ENCODE results near the gene UGT1A1. TPM values are rescaled to one million over a fixed set of nuclear protein-coding genes. Genes with fewer than 3 reads are reported as not detected.

Gene UGT1A1
- total and polyA plus RNA-seq, 2 donors (not counting 3 experiments of a cell fraction or from before 2014, with no cell fraction given): not detected

DNA sequence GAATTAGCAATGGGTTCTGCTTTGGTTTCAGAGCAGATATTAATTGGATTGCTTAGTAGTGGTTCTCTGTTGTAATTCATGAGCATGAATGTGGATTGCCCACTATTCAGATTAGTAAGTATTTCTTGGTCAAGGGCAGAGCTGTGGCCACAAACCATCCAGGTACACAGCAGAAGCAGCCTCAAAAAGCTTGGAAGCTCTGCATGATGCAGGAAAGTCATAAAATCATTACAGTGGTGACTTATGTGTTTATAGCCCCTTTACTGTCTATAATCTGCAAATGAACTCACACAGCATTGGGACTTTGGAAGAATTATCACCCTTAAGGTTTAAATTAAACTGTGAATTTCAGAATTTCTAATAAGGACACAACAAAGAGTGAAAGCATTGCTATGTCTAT, 1.9 kb upstream of the UGT1A1 start:
- POLR2A ChIA-PET: no interaction called here
- no peaks in the 10 kb centered on the region for H3K9me1 ChIP-seq (replicated peaks; ENCODE audit: control insufficient read depth, extremely low read depth, insufficient read depth, low read length)
- no peaks in the 10 kb centered on the region for H3K36me3 ChIP-seq (ENCODE audit: control insufficient read depth in 2 of 2, extremely low read depth in 1 of 2, insufficient read depth in 2 of 2, low read length in 2 of 2)
- H2AFZ ChIP-seq (ENCODE audit: low read depth, low read length): no peak overlapping the region
- H3K9ac ChIP-seq (replicated peaks; ENCODE audit: extremely low read depth, insufficient read depth, low read length): no peak overlapping the region
- TF ChIP-seq, protein P1, sequence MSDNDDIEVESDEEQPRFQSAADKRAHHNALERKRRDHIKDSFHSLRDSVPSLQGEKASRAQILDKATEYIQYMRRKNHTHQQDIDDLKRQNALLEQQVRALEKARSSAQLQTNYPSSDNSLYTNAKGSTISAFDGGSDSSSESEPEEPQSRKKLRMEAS (IDR thresholded peaks at IDR 0.05; ENCODE audit: insufficient read depth, insufficient read length): no peak
- TF ChIP-seq JUN (IDR thresholded peaks at IDR 0.05; ENCODE audit: borderline replicate concordance, insufficient read depth, insufficient read length, low read depth) (no peak), POLR2A (IDR thresholded peaks at IDR 0.05; ENCODE audit: low read depth, low read length) (no peak), POLR2AphosphoS5 (IDR thresholded peaks at IDR 0.05; ENCODE audit: insufficient read depth, low read depth, low read length) (no peak), FOS (IDR thresholded peaks at IDR 0.05; ENCODE audit: borderline replicate concordance, insufficient read depth, low read length) (no peak), GATA2 (IDR thresholded peaks at IDR 0.05; ENCODE audit: insufficient read depth, insufficient read length, low read depth, low read length) (no peak), EZH2 (IDR thresholded peaks at IDR 0.05; ENCODE audit: borderline replicate concordance, low read depth, low read length, severe bottlenecking) (no peak), MYC (IDR thresholded peaks at IDR 0.05; ENCODE audit: low read depth, low read length) (no peak)
- TF ChIP-seq, protein P2, sequence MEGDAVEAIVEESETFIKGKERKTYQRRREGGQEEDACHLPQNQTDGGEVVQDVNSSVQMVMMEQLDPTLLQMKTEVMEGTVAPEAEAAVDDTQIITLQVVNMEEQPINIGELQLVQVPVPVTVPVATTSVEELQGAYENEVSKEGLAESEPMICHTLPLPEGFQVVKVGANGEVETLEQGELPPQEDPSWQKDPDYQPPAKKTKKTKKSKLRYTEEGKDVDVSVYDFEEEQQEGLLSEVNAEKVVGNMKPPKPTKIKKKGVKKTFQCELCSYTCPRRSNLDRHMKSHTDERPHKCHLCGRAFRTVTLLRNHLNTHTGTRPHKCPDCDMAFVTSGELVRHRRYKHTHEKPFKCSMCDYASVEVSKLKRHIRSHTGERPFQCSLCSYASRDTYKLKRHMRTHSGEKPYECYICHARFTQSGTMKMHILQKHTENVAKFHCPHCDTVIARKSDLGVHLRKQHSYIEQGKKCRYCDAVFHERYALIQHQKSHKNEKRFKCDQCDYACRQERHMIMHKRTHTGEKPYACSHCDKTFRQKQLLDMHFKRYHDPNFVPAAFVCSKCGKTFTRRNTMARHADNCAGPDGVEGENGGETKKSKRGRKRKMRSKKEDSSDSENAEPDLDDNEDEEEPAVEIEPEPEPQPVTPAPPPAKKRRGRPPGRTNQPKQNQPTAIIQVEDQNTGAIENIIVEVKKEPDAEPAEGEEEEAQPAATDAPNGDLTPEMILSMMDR (IDR thresholded peaks at IDR 0.05; ENCODE audit: extremely low read depth in 1 of 2, insufficient read depth in 1 of 2, low read depth in 1 of 2, low read length in 2 of 2): no peak
- no TSS peak for BruUV-seq (replicated peaks)
- no peaks in the 10 kb centered on the region for H3K9me3 ChIP-seq (replicated peaks; ENCODE audit: control insufficient read depth, insufficient read depth, low read length)
- intact Hi-C loops (cut with micrococcal nuclease) (no loop called here), dilution Hi-C loops (cut with MboI; ENCODE audit: extremely low pct_ligation_motif_present, low sequenced_read_pairs) (no loop called here)
- H3K27me3 ChIP-seq (ENCODE audit: control insufficient read depth in 2 of 2, insufficient read depth in 2 of 2, low read length in 2 of 2): peaks cover 0 to 6% of the 10 kb centered on the region in 2 experiments
- H3K4me1 ChIP-seq (ENCODE audit: control insufficient read depth, extremely low read depth, insufficient read depth, low read length): no peaks in the 10 kb centered on the region
- H3K4me2 ChIP-seq (ENCODE audit: insufficient read depth, low read length): no peak overlapping the region
- H3K27ac ChIP-seq (ENCODE audit: insufficient read depth, low read depth, low read length): no peak overlapping the region
- FAIRE-seq (no peak), DNase-seq (ENCODE audit: low read depth, low spot score) (no peak)
- H3K4me3 ChIP-seq (replicated peaks in 1 of 3; ENCODE audit: insufficient read depth in 1 of 3, low read depth in 1 of 3, low read length in 3 of 3): no peak overlapping the region
- CTCF ChIA-PET: no interaction called here
- no peaks in the 10 kb centered on the region for H4K20me1 ChIP-seq (replicated peaks; ENCODE audit: control insufficient read depth, extremely low read depth, insufficient read depth, low read length)
- H3K79me2 ChIP-seq (ENCODE audit: control insufficient read depth, insufficient read depth, low read length): no peaks in the 10 kb centered on the region

Data from endothelial cell of umbilical vein (primary cell).